Measurements from ENCODE around the gene FGG. TPM values are rescaled to one million over a fixed set of nuclear protein-coding genes. Genes with fewer than 3 reads are reported as not detected.

The FGG gene
- total RNA-seq, 1 donor from 2014 or later: not detected

GRCh38 chr4:154642373-154643009 lies 30.0 kb upstream of the FGG start:
- DNase-seq (ENCODE audit: extremely low spot score, unreplicated experiment): no peak
- Mint-ChIP-seq H3K4me1 (ENCODE audit: unreplicated experiment) (no peaks in the 10 kb centered on the region), H3K4me3 (ENCODE audit: unreplicated experiment) (no peak overlapping the region), H3K27me3 (ENCODE audit: unreplicated experiment) (peaks cover 5% of the 10 kb centered on the region), H3K27ac (ENCODE audit: unreplicated experiment) (no peak overlapping the region), H3K9me3 (ENCODE audit: unreplicated experiment) (no peaks in the 10 kb centered on the region), H3K36me3 (ENCODE audit: unreplicated experiment) (no peaks in the 10 kb centered on the region)
- TF ChIP-seq CTCF (IDR thresholded peaks at IDR 0.05): no peak

DNA sequence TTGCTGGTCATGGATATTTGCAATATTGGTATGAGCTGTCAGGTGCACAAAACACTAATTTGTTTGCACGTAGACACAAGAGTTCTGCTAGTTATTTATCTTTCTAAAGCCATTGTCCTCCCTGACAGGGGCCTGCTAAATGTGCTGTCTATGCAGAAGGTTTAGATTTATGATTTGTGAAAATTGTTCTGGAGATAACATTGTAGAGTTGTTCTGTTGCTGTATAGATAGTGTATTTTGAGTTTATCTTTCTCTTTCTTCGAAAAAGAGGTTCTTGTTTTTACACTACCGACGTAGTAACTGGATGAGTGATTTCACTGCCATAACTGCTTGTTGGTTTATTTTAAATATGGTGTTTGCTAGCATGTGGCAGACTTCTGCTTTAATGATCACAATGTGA lies 28.5 kb upstream of the FGG start:
- Mint-ChIP-seq H3K27me3 (ENCODE audit: unreplicated experiment) (peaks cover 5% of the 10 kb centered on the region), H3K27ac (ENCODE audit: unreplicated experiment) (no peak overlapping the region)

DNA sequence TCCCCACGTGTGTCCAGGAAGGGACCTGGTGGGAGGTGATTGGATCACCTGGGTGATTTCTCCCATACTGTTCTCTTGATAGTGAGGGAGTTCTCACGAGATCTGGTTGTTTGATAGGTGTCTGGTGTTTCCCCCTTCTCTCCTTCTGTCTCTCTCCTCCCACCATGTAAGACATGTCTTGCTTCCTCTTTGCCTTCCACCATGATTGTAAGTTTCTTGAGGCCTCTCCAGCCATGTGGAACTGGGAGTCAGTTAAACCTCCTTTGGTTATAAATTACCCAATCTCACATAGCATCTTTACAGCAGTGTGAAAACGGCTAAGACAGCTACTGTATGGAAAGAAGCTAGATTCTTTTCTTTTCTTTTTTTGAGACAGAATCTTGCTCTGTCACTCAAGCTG lies 21.6 kb upstream of the FGG start:
- Mint-ChIP-seq H3K27ac (ENCODE audit: unreplicated experiment) (no peak overlapping the region), H3K9me3 (ENCODE audit: unreplicated experiment) (no peaks in the 10 kb centered on the region), H3K4me1 (ENCODE audit: unreplicated experiment) (no peaks in the 10 kb centered on the region), H3K27me3 (ENCODE audit: unreplicated experiment) (peaks cover 22% of the 10 kb centered on the region), H3K4me3 (ENCODE audit: unreplicated experiment) (no peak overlapping the region), H3K36me3 (ENCODE audit: unreplicated experiment) (no peaks in the 10 kb centered on the region)
- DNase-seq (ENCODE audit: extremely low spot score, unreplicated experiment): no peak
- TF ChIP-seq CTCF (IDR thresholded peaks at IDR 0.05): no peak

More for the DNA sequence above, 28.5 kb upstream of the FGG start:
- Mint-ChIP-seq H3K4me3 (ENCODE audit: unreplicated experiment) (no peak overlapping the region), H3K36me3 (ENCODE audit: unreplicated experiment) (no peaks in the 10 kb centered on the region), H3K4me1 (ENCODE audit: unreplicated experiment) (no peaks in the 10 kb centered on the region), H3K9me3 (ENCODE audit: unreplicated experiment) (no peaks in the 10 kb centered on the region)
- no peak for DNase-seq (ENCODE audit: extremely low spot score, unreplicated experiment)
- TF ChIP-seq CTCF (IDR thresholded peaks at IDR 0.05): no peak

DNA sequence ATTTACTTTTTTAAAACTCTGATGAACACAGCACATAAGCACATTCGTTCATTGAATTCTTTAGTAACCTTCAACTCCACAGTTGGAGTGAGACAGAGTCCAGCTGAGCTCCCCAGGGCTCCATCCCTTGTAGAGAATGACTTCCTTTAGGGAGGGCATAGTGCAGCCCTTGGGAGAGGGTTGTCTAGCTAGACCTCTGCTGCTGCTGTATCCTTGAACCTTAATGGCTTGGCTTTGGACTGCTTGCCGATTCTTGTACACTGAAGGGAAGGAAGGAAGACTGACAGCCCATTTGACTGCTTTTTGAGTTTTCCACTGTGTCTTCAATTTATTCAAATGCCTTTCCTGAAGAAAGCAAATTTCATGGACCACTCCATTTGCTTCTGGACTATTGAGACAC lies 19.4 kb upstream of the FGG start:
- no peaks in the 10 kb centered on the region for H3K9me3 Mint-ChIP-seq (ENCODE audit: unreplicated experiment)
- peaks cover under 1% of the 10 kb centered on the region for H3K4me1 Mint-ChIP-seq (ENCODE audit: unreplicated experiment)
- TF ChIP-seq CTCF (IDR thresholded peaks at IDR 0.05): no peak
- H3K36me3 Mint-ChIP-seq (ENCODE audit: unreplicated experiment): no peaks in the 10 kb centered on the region
- no peak overlapping the region for H3K4me3 Mint-ChIP-seq (ENCODE audit: unreplicated experiment)
- no peak for DNase-seq (ENCODE audit: extremely low spot score, unreplicated experiment)
- peaks cover 22% of the 10 kb centered on the region for H3K27me3 Mint-ChIP-seq (ENCODE audit: unreplicated experiment)
- no peak overlapping the region for H3K27ac Mint-ChIP-seq (ENCODE audit: unreplicated experiment)

DNA sequence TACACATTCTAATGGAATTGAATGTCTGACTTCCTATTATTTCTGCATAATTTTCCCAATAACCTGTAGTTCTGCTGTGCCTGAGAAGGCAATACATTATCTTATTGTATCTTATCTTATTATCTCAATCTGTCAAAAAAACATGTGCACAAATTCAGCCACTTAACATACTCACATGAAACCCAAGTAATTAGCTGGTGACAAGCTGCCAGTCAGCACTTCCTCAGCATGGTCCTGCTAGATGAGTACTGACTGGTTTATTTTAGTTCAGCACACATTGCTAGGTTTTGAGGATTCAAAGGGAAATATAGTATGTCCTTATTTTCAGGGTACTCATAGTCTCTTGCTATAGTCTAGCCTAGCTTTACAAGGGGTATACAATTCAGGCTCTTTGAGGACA lies 17.9 kb upstream of the FGG start:
- Mint-ChIP-seq H3K36me3 (ENCODE audit: unreplicated experiment) (no peaks in the 10 kb centered on the region), H3K4me1 (ENCODE audit: unreplicated experiment) (peaks cover 5% of the 10 kb centered on the region), H3K9me3 (ENCODE audit: unreplicated experiment) (no peaks in the 10 kb centered on the region), H3K4me3 (ENCODE audit: unreplicated experiment) (no peak overlapping the region), H3K27ac (ENCODE audit: unreplicated experiment) (no peak overlapping the region), H3K27me3 (ENCODE audit: unreplicated experiment) (peaks cover 32% of the 10 kb centered on the region)
- DNase-seq (ENCODE audit: extremely low spot score, unreplicated experiment): no peak
- TF ChIP-seq CTCF (IDR thresholded peaks at IDR 0.05): no peak

Measured in osteocyte (in vitro differentiated cells).